PFSK-1 (cell line): Measurements from ENCODE around the gene RPRML.

Source experiments
- POLR2AphosphoS5 ChIP-seq: IDR thresholded peaks from 2 replicates; pipeline ENCODE4 v1.6.1; 2012; ENCODE audit warnings: low read depth, mild to moderate bottlenecking, control low read depth, low read length, moderate library complexity
- SIN3A ChIP-seq: IDR thresholded peaks from 2 replicates; pipeline ENCODE4 v1.6.1; 2012; ENCODE audit warnings: mild to moderate bottlenecking, low read length, moderate library complexity, borderline replicate concordance; ENCODE audit not compliant: insufficient read depth

DNA sequence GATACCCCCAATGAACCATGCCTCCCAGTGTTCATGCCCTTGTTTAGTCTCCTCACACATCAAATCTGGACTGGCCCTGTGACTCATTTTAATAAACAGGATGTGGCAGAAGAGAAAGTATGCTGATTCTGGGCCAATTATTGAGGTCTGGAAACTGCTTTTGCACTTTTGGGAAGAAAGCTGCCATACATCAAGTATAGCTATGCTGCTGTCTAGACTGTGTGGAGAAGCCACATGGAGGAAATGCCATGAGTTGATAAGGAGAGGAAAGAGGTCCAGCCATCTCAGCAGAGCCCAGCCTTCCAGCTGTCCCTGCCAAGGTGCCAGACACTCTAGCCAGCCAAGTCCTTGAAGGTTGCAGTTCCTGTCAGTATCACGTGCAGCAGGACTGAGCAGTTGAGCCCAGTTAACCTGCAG lies 16.7 kb downstream of the RPRML start:
- no peak for TF ChIP-seq SIN3A
- no peak for TF ChIP-seq POLR2AphosphoS5
